H1 (cell line): Measurements from ENCODE around the gene CCNY.

Experiments used
- ATF3 ChIP-seq: IDR thresholded peaks from 2 replicates; pipeline ENCODE4 v1.6.1; 2011; ENCODE audit warnings: low read depth, mild to moderate bottlenecking, low read length; ENCODE audit not compliant: insufficient read depth
- CTCF ChIP-seq, 3 experiments: IDR thresholded peaks; 1 replicate in 2 of 3; 2 replicates in 1 of 3; pipeline versions ENCODE4 v1.5.1 to v1.6.1; 2011; ENCODE audit warnings: low read length in 3 of 3, mild to moderate bottlenecking in 3 of 3, inconsistent platforms in 2 of 3, low read depth in 1 of 3, moderate library complexity in 1 of 3; ENCODE audit not compliant: insufficient read depth in 1 of 3; ENCODE audit errors: control extremely low read depth in 1 of 3
- EP300 ChIP-seq, 2 experiments: IDR thresholded peaks; 1 replicate in 1 of 2; 2 replicates in 1 of 2; pipeline ENCODE4 v1.6.1; 2011 to 2012; ENCODE audit warnings: low read depth in 2 of 2, low read length in 2 of 2, mild to moderate bottlenecking in 2 of 2, borderline replicate concordance in 1 of 2, inconsistent platforms in 1 of 2, moderate library complexity in 1 of 2
- EZH2 ChIP-seq: fragments of 200-600 bp; sonication (generic); IDR thresholded peaks from 2 replicates; pipeline ENCODE4 v1.7.1; 2012; ENCODE audit warnings: low read depth, mild to moderate bottlenecking, moderate library complexity, low read length, inconsistent platforms; ENCODE audit not compliant: severe bottlenecking
- GABPA ChIP-seq: IDR thresholded peaks from 2 replicates; pipeline ENCODE4 v1.6.1; 2011; ENCODE audit warnings: mild to moderate bottlenecking, low read length, moderate library complexity, borderline replicate concordance; ENCODE audit not compliant: insufficient read depth
- JUND ChIP-seq: IDR thresholded peaks from 2 replicates; pipeline ENCODE4 v1.6.1; 2011; ENCODE audit warnings: mild to moderate bottlenecking, improper control_type of control experiment, low read length
- MAX ChIP-seq: IDR thresholded peaks from 2 replicates; pipeline ENCODE4 v1.6.1; 2012; ENCODE audit warnings: inconsistent platforms
- POLR2A ChIP-seq, 2 experiments: IDR thresholded peaks; 1 replicate in 1 of 2; 2 replicates in 1 of 2; pipeline ENCODE4 v1.6.1; 2011; ENCODE audit warnings: low read depth in 2 of 2, low read length in 2 of 2, mild to moderate bottlenecking in 2 of 2; ENCODE audit errors: control extremely low read depth in 1 of 2
- SP1 ChIP-seq: IDR thresholded peaks from 2 replicates; pipeline ENCODE4 v1.6.1; 2011; ENCODE audit warnings: low read depth, low read length
- SRF ChIP-seq: IDR thresholded peaks from 2 replicates; pipeline ENCODE4 v1.6.1; 2011; ENCODE audit warnings: mild to moderate bottlenecking, low read depth, low read length, moderate library complexity
- SUZ12 ChIP-seq: fragments of 200-600 bp; sonication (generic); IDR thresholded peaks from 2 replicates; pipeline ENCODE4 v1.6.1; 2012; ENCODE audit warnings: mild to moderate bottlenecking, inconsistent platforms, low read length, moderate library complexity, mixed read lengths
- TAF1 ChIP-seq: IDR thresholded peaks from 2 replicates; pipeline ENCODE4 v1.6.1; 2011; ENCODE audit warnings: mild to moderate bottlenecking, low read depth, low read length
- ZNF274 ChIP-seq: IDR thresholded peaks from 2 replicates; pipeline ENCODE4 v1.7.0; 2012; ENCODE audit warnings: low read length, borderline replicate concordance; ENCODE audit errors: extremely low read depth

- TF ChIP-seq POLR2A (IDR thresholded peaks at IDR 0.05; ENCODE audit: control extremely low read depth in 1 of 2, low read depth in 2 of 2, low read length in 2 of 2) (no peak), EZH2 (no peak), ATF3 (no peak), EP300 (IDR thresholded peaks at IDR 0.05; ENCODE audit: borderline replicate concordance in 1 of 2, low read depth in 2 of 2, low read length in 2 of 2) (no peak), CTCF (IDR thresholded peaks at IDR 0.05; ENCODE audit: control extremely low read depth in 1 of 3, insufficient read depth in 1 of 3, low read depth in 1 of 3, low read length in 3 of 3) (no peak), SP1 (no peak), GABPA (no peak), MAX (no peak), SRF (no peak), SUZ12 (no peak), JUND (no peak), ZNF274 (no peak), TAF1 (no peak)
Measured at GRCh38 chr10:35335133-35336083, 901 bp upstream of the CCNY start.
